GM12891 (cell line): ENCODE measurements around the gene RHOXF1.
"Not testable (repeated sequence)": the region's sequence is repeated elsewhere in the genome, so short reads cannot be mapped to it uniquely, and the experiment has no call there.

Experiments
- POLR2A ChIP-seq: IDR thresholded peaks from 2 replicates; pipeline ENCODE4 v1.6.1; 2011; ENCODE audit warnings: low read depth, low read length, control low read depth
- POLR2AphosphoS5 ChIP-seq: IDR thresholded peaks from 2 replicates; pipeline ENCODE4 v1.6.1; 2011; ENCODE audit warnings: low read depth, low read length, control low read depth

DNA sequence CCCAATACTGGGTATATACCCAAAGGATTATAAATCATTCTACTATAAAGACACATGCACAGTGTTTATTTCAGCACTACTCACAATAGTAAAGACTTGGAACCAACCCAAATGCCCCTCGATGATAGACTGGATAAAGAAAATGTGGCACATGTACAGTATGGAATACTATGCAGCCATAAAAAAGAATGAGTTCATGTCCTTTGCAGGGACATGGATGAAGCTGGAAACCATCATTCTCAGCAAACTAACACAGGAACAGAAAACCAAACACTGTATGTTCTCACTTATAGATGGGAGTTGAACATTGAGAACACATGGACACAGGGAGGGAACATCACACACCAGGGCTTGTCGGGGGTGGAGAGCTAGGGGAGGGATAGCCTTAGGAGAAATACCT lies 11.0 kb downstream of the RHOXF1 start:
- TF ChIP-seq POLR2A, POLR2AphosphoS5: not testable (repeated sequence)
